Erythroblast (primary cell): ENCODE data around the gene GOT1.

ENCODE experiments used
- GATA1 ChIP-seq: IDR thresholded peaks from 2 replicates; pipeline ENCODE4 v1.6.1; 2011; ENCODE audit warnings: low read depth, mild to moderate bottlenecking, control low read depth, low read length, moderate library complexity
- POLR2A ChIP-seq: IDR thresholded peaks from 2 replicates; pipeline ENCODE4 v1.6.1; 2011; ENCODE audit warnings: mild to moderate bottlenecking, low read length

DNA sequence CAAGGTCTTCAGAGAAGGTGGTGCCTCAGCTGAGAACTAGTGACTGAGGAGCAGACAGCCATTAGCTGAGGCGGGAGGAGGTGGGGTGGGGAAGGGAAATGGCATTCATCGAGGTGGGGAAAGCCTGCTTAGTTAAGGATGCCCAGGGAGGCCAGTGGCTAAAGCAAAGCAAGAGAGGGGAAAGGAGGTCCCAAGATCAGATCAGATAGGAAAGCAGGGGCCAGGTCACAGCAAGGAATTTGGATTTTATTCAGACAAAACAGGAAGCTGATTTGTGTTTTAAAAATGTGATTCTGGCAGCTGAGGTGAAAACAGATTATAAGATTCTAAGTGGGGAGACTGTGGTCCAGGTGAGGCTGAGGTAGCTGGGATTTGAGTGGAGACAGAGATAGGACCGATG is 55.5 kb downstream of the GOT1 start:
- TF ChIP-seq POLR2A (no peak), GATA1 (no peak)
